GM19372 (cell line): Measurements from ENCODE around the gene KICS2.
A peak's percentile ranks its signal among the peaks of the same experiment; 100 is the strongest.

ENCODE experiments used
- ATAC-seq: cut with Tn5 transposase; IDR thresholded peaks from one replicate; pipeline ENCODE4 v1.9.1; 2021; ENCODE audit warnings: mild to moderate bottlenecking, low read depth, moderate library complexity; ENCODE audit not compliant: unreplicated experiment

Gene KICS2

GRCh38 chr12:64222009-64222765, at the start of gene KICS2:
TSS of gene KICS2 (minus strand) at chr12:64222296. CDS start at chr12:64222237, 59 bp downstream.
- ATAC-seq: peak; percentile 89

GRCh38 chr12:64270411-64270810, 48.3 kb upstream of the KICS2 start:
- ATAC-seq: no peak

GRCh38 chr12:64269161-64269560, 47.1 kb upstream of the KICS2 start:
- no peak for ATAC-seq

- no peak for ATAC-seq
Measured at GRCh38 chr12:64268409-64268808, 46.3 kb upstream of the KICS2 start.

GRCh38 chr12:64265839-64266238, 43.7 kb upstream of the KICS2 start:
- no peak for ATAC-seq

- ATAC-seq: no peak
Measured at GRCh38 chr12:64261813-64262212, 39.7 kb upstream of the KICS2 start.

GRCh38 chr12:64258576-64258975, 36.5 kb upstream of the KICS2 start:
- ATAC-seq: no peak

- ATAC-seq: no peak
Measured at GRCh38 chr12:64256166-64256800, 34.2 kb upstream of the KICS2 start.

GRCh38 chr12:64255249-64255648, 33.2 kb upstream of the KICS2 start:
- no peak for ATAC-seq

- peak; percentile 50 for ATAC-seq
Measured at GRCh38 chr12:64253356-64253755, 31.3 kb upstream of the KICS2 start.

- no peak for ATAC-seq
Measured at GRCh38 chr12:64252681-64253080, 30.6 kb upstream of the KICS2 start.

GRCh38 chr12:64243809-64244208, 21.7 kb upstream of the KICS2 start:
- no peak for ATAC-seq

GRCh38 chr12:64240781-64241180, 18.7 kb upstream of the KICS2 start:
- ATAC-seq: no peak

- no peak for ATAC-seq
Measured at GRCh38 chr12:64237382-64237781, 15.3 kb upstream of the KICS2 start.

GRCh38 chr12:64236549-64236948, 14.5 kb upstream of the KICS2 start:
- ATAC-seq: no peak

GRCh38 chr12:64232196-64232595, 10.1 kb upstream of the KICS2 start:
- ATAC-seq: no peak

GRCh38 chr12:64229796-64230195, 7.7 kb upstream of the KICS2 start:
- ATAC-seq: no peak

GRCh38 chr12:64229240-64229639, 7.1 kb upstream of the KICS2 start:
- no peak for ATAC-seq

- no peak for ATAC-seq
Measured at GRCh38 chr12:64225626-64226025, 3.5 kb upstream of the KICS2 start.

- ATAC-seq: peak; percentile 15
Measured at GRCh38 chr12:64221651-64222008, 466 bp downstream of the KICS2 start.

- ATAC-seq: no peak
Measured at GRCh38 chr12:64220046-64220445, 2.0 kb downstream of the KICS2 start.

- ATAC-seq: no peak
Measured at GRCh38 chr12:64219145-64219544, 3.0 kb downstream of the KICS2 start.
